Dermis blood vessel endothelial cell (primary cell): ENCODE results near the gene DNTTIP2. TPM values are rescaled to one million over a fixed set of nuclear protein-coding genes. Genes with fewer than 3 reads are reported as not detected.
A peak's percentile ranks its signal among the peaks of the same experiment; 100 is the strongest.
"Not testable (repeated sequence)": the region's sequence is repeated elsewhere in the genome, so short reads cannot be mapped to it uniquely, and the experiment has no call there.

Experiments used
- DNase-seq: peaks from one replicate; pipeline ENCODE4 v3.0.0; 2010
- total RNA-seq: library from RNA; depleted of rRNA; stranded (reverse); fragments of >200 nt; gene quantifications from 2 replicates; pipeline ENCODE4 v1.2.3, GENCODE V29; 2014

DNTTIP2 gene
- total RNA-seq, 1 donor from 2014 or later = 33.2 TPM

- DNase-seq = no peak
These were observed 38.0 kb downstream of the DNTTIP2 start for GRCh38 chr1:93840956-93841482.

GRCh38 chr1:93839753-93840152 is 39.3 kb downstream of the DNTTIP2 start:
- DNase-seq = no peak

- DNase-seq = no peak
These were observed 39.7 kb downstream of the DNTTIP2 start for GRCh38 chr1:93839307-93839706.

- no peak for DNase-seq
These were observed 41.0 kb downstream of the DNTTIP2 start for GRCh38 chr1:93837961-93838360.

GRCh38 chr1:93833293-93833692 is 45.7 kb downstream of the DNTTIP2 start:
- not testable (repeated sequence) for DNase-seq

GRCh38 chr1:93829061-93829460 is 49.9 kb downstream of the DNTTIP2 start:
- DNase-seq = no peak

- no peak for DNase-seq
These were observed 50.6 kb downstream of the DNTTIP2 start for GRCh38 chr1:93828367-93828755.

GRCh38 chr1:93827633-93828366 is 51.2 kb downstream of the DNTTIP2 start:
- DNase-seq = peak; percentile 35

- no peak for DNase-seq
These were observed 51.9 kb downstream of the DNTTIP2 start for GRCh38 chr1:93827128-93827527.

- no peak for DNase-seq
These were observed 54.2 kb downstream of the DNTTIP2 start for GRCh38 chr1:93824834-93825233.

GRCh38 chr1:93822730-93823425 is 56.1 kb downstream of the DNTTIP2 start:
- DNase-seq = no peak

- DNase-seq = no peak
These were observed 57.4 kb downstream of the DNTTIP2 start for GRCh38 chr1:93821423-93822144.

GRCh38 chr1:93820554-93821422 is 58.2 kb downstream of the DNTTIP2 start:
- no peak for DNase-seq

- DNase-seq = no peak
These were observed 60.4 kb downstream of the DNTTIP2 start for GRCh38 chr1:93818570-93818959.

- DNase-seq = no peak
These were observed 61.0 kb downstream of the DNTTIP2 start for GRCh38 chr1:93817819-93818569.

- DNase-seq = peak; percentile 93
These were observed 61.9 kb downstream of the DNTTIP2 start for GRCh38 chr1:93816970-93817678.
